Measurements from ENCODE around the gene YJU2. TPM values are rescaled to one million over a fixed set of nuclear protein-coding genes. Genes with fewer than 3 reads are reported as not detected.
"Not testable (repeated sequence)": the region's sequence is repeated elsewhere in the genome, so short reads cannot be mapped to it uniquely, and the experiment has no call there.

YJU2 gene
- total RNA-seq, 1 experiment from 2014 or later: 51.7 TPM

- no peak for DNase-seq (ENCODE audit: low read depth)
These were observed 21.3 kb downstream of the YJU2 start for GRCh38 chr19:4267901-4268815.

- no peak for DNase-seq (ENCODE audit: low read depth)
These were observed 22.0 kb downstream of the YJU2 start for GRCh38 chr19:4268816-4269430.

- no peak for DNase-seq (ENCODE audit: low read depth)
These were observed 26.0 kb downstream of the YJU2 start for GRCh38 chr19:4272894-4273293.

GRCh38 chr19:4274321-4274686 is 27.4 kb downstream of the YJU2 start:
- not testable (repeated sequence) for DNase-seq (ENCODE audit: low read depth)

GRCh38 chr19:4277191-4277696 is 30.4 kb downstream of the YJU2 start:
- no peak for DNase-seq (ENCODE audit: low read depth)

GRCh38 chr19:4278010-4278409 is 31.1 kb downstream of the YJU2 start:
- DNase-seq (ENCODE audit: low read depth): no peak

GRCh38 chr19:4278419-4279266 is 31.8 kb downstream of the YJU2 start, which contains the start of gene SHD:
TSS of gene SHD (plus strand) at chr19:4279266. CDS start at chr19:4280064, 798 bp downstream.
- no peak for DNase-seq (ENCODE audit: low read depth)

GRCh38 chr19:4279267-4279529 is 32.3 kb downstream of the YJU2 start:
- no peak for DNase-seq (ENCODE audit: low read depth)

GRCh38 chr19:4279530-4280422 is 32.9 kb downstream of the YJU2 start:
- DNase-seq (ENCODE audit: low read depth): no peak

- peak; percentile 69 for DNase-seq (ENCODE audit: low read depth)
These were observed 37.5 kb downstream of the YJU2 start for GRCh38 chr19:4284176-4284958.

- DNase-seq (ENCODE audit: low read depth): no peak
These were observed 38.1 kb downstream of the YJU2 start for GRCh38 chr19:4284974-4285373.

GRCh38 chr19:4286141-4286540 is 39.3 kb downstream of the YJU2 start:
- not testable (repeated sequence) for DNase-seq (ENCODE audit: low read depth)

- DNase-seq (ENCODE audit: low read depth): peak; percentile 37
These were observed 41.4 kb downstream of the YJU2 start for GRCh38 chr19:4288091-4288777.

- no peak for DNase-seq (ENCODE audit: low read depth)
These were observed 44.4 kb downstream of the YJU2 start for GRCh38 chr19:4291184-4291732.

- DNase-seq (ENCODE audit: low read depth): no peak
These were observed 45.6 kb downstream of the YJU2 start for GRCh38 chr19:4292515-4292914.

GRCh38 chr19:4294389-4294788 is 47.5 kb downstream of the YJU2 start:
- DNase-seq (ENCODE audit: low read depth): no peak

- DNase-seq (ENCODE audit: low read depth): peak; percentile 55
These were observed 49.3 kb downstream of the YJU2 start for GRCh38 chr19:4295972-4296771.
